A673 (cell line): ENCODE results near the gene APOBR. TPM values are rescaled to one million over a fixed set of nuclear protein-coding genes. Genes with fewer than 3 reads are reported as not detected.

Experiments
- BruUV-seq: library from RNA; stranded (reverse); fragments of 400-500 nt; replicated peaks from 2 replicates; lab custom pipeline; 2021; lab: Mats Ljungman, UMichigan
- CTCF ChIA-PET: fragments of 300-600 bp; sonication (Branson Sonifier 250); formaldehyde crosslinking; loops from one replicate; lab custom pipeline; 2022; ENCODE audit warnings: antibody characterized with exemption; lab: Charles Lee
- POLR2A ChIA-PET: fragments of 300-600 bp; sonication (Branson Sonifier 250); formaldehyde crosslinking; loops from one replicate; lab custom pipeline; 2022; ENCODE audit warnings: antibody characterized with exemption; ENCODE audit not compliant: low non-redundant PET; lab: Charles Lee
- DNase-seq: peaks from one replicate; pipeline ENCODE4 v3.0.0-alpha.2; 2015; ENCODE audit warnings: low spot score
- H3K27ac ChIP-seq: fragments of 200-600 bp; sonication (generic); 2 replicates; pipeline ENCODE4 v1.5.1; 2016; ENCODE audit warnings: mixed run types, low read depth, mild to moderate bottlenecking, mixed read lengths, antibody characterized with exemption, low read length; ENCODE audit not compliant: poor library complexity, severe bottlenecking
- H3K27me3 ChIP-seq: fragments of 200-600 bp; sonication (generic); replicated peaks from 2 replicates; pipeline ENCODE4 v1.6.1; 2017; ENCODE audit warnings: mixed run types, low read depth, mild to moderate bottlenecking, mixed read lengths, antibody characterized with exemption, low read length; ENCODE audit not compliant: insufficient read depth, poor library complexity
- H3K36me3 ChIP-seq: fragments of 200-600 bp; sonication (generic); 2 replicates; pipeline ENCODE4 v1.6.1; 2016; ENCODE audit warnings: mixed run types, mild to moderate bottlenecking, mixed read lengths, antibody characterized with exemption, low read length; ENCODE audit not compliant: insufficient read depth, poor library complexity, severe bottlenecking
- H3K4me1 ChIP-seq: fragments of 200-600 bp; sonication (generic); 2 replicates; pipeline ENCODE4 v1.6.1; 2017; ENCODE audit warnings: mixed run types, mild to moderate bottlenecking, mixed read lengths, antibody characterized with exemption, low read length; ENCODE audit not compliant: insufficient read depth, poor library complexity, severe bottlenecking
- H3K4me3 ChIP-seq: fragments of 200-600 bp; sonication (generic); 2 replicates; pipeline ENCODE4 v1.5.1; 2016; ENCODE audit warnings: low read depth, mixed run types, mild to moderate bottlenecking, mixed read lengths, low read length; ENCODE audit not compliant: poor library complexity, severe bottlenecking
- H3K9me3 ChIP-seq: fragments of 200-600 bp; sonication (generic); 2 replicates; pipeline ENCODE4 v1.6.1; 2016; ENCODE audit warnings: mixed run types, low read depth, mild to moderate bottlenecking, mixed read lengths, antibody characterized with exemption, low read length; ENCODE audit not compliant: poor library complexity, severe bottlenecking
- EZH2 ChIP-seq: fragments of 200-600 bp; sonication (generic); IDR thresholded peaks from 2 replicates; pipeline ENCODE4 v1.6.1; 2017; ENCODE audit warnings: borderline replicate concordance, low read depth, mild to moderate bottlenecking, mixed read lengths, antibody characterized with exemption, low read length; ENCODE audit not compliant: poor library complexity, severe bottlenecking
- intact Hi-C: fragments of 100-400 bp; cut with micrococcal nuclease; formaldehyde crosslinking; loops from one replicate; pipeline ENCODE4 v1.10.0; 2022; ENCODE audit not compliant: unreplicated experiment
- total RNA-seq: library from RNA; stranded (reverse); gene quantifications from 2 replicates; pipeline ENCODE4 v1.2.3, GENCODE V29; 2021
- TF ChIP-seq, protein P1 (sequence below): fragments of 300-800, 200-600 bp; sonication (generic); conservative IDR thresholded peaks from 2 replicates; pipeline ENCODE4 v1.5.1; 2017; ENCODE audit warnings: low read depth, mild to moderate bottlenecking, antibody characterized with exemption, low read length, moderate library complexity, mixed read lengths

APOBR gene
- total RNA-seq, 1 experiment from 2014 or later: not detected

DNA sequence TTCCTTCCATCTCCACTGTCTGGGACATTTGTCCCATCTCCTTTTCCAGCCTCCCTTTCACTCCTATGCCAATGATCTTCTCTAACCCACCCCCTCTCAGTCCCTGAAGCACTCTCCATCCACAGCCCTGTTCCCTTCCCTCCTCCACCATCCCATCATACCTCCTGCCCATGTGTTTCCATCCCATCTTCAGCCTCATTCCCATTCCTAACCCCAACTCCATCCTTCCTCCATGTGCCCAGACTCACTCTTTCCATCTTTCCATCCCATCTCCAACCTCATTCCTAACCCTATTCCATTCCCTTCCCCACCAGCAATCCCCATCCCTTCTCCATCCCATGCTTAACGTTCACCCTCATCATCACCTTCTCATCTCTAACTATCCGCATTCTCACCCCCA is 7.8 kb downstream of the APOBR start:
- peaks cover 11% of the 10 kb centered on the region for H3K27me3 ChIP-seq
- H3K4me1 ChIP-seq: no peaks in the 10 kb centered on the region
- DNase-seq: no peak
- H3K36me3 ChIP-seq: no peaks in the 10 kb centered on the region
- BruUV-seq: no TSS peak
- no peaks in the 10 kb centered on the region for H3K9me3 ChIP-seq
- ChIA-PET POLR2A (interaction anchor here (0.8 kb wide), 1 partner anchor 9 kb away, joined by 4 read pairs; no protein-coding TSS in a partner anchor), CTCF (no interaction called here)
- H3K27ac ChIP-seq: no peak overlapping the region
- no peak overlapping the region for H3K4me3 ChIP-seq
- TF ChIP-seq, protein P1, sequence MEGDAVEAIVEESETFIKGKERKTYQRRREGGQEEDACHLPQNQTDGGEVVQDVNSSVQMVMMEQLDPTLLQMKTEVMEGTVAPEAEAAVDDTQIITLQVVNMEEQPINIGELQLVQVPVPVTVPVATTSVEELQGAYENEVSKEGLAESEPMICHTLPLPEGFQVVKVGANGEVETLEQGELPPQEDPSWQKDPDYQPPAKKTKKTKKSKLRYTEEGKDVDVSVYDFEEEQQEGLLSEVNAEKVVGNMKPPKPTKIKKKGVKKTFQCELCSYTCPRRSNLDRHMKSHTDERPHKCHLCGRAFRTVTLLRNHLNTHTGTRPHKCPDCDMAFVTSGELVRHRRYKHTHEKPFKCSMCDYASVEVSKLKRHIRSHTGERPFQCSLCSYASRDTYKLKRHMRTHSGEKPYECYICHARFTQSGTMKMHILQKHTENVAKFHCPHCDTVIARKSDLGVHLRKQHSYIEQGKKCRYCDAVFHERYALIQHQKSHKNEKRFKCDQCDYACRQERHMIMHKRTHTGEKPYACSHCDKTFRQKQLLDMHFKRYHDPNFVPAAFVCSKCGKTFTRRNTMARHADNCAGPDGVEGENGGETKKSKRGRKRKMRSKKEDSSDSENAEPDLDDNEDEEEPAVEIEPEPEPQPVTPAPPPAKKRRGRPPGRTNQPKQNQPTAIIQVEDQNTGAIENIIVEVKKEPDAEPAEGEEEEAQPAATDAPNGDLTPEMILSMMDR: no peak
- no peak for TF ChIP-seq EZH2
- intact Hi-C loops: no loop called here

- no TSS peak for BruUV-seq
- H3K27ac ChIP-seq: no peak overlapping the region
- peaks cover 11% of the 10 kb centered on the region for H3K27me3 ChIP-seq
- H3K9me3 ChIP-seq: no peaks in the 10 kb centered on the region
- ChIA-PET POLR2A (no interaction called here), CTCF (interaction anchor here (0.5 kb wide), 1 partner anchor 12 kb away, joined by 3 read pairs; the partner anchor contains the start of gene CLN3)
- DNase-seq: no peak
- intact Hi-C loops: no loop called here
- TF ChIP-seq, protein P1: no peak
- TF ChIP-seq EZH2: no peak
- no peaks in the 10 kb centered on the region for H3K36me3 ChIP-seq
- H3K4me1 ChIP-seq: no peaks in the 10 kb centered on the region
- H3K4me3 ChIP-seq: no peak overlapping the region
These were observed 9.2 kb downstream of the APOBR start for GRCh38 chr16:28503470-28504259.

DNA sequence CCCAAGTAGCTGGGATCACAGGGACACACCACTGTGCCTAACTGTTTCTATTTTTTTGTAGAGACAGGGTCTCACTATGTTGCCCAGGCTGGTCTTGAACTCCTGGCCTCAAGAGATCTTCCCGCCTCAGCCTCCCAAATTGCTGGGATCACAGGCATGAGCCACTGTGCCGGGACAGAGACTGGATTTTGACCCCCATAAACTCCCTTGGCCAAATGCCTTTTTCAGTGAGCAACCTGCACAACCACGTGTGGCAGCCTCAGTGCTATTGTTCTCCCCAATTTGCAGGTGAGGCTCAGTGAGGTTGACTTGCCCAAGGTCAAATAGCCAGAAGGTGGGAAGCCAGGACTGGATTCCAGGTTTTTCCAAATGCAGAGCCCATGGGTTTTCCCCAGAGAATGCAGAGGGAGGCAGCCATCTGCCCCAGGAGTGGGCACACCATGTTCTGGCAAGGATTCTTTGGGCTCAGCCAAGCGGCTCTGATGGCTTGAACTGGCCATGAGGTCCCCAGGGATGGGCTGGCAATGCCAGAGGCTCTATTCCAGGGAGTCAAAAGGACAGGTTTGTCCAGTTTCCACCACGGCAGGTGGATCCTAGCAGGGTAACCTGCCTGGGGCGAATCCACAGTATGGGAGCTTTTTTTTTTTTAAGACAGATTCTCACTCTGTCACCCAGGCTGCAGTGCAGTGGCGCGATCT is 10.4 kb downstream of the APOBR start:
- no peak overlapping the region for H3K4me3 ChIP-seq
- H3K27me3 ChIP-seq: peaks cover 11% of the 10 kb centered on the region
- ChIA-PET POLR2A (no interaction called here), CTCF (no interaction called here)
- H3K9me3 ChIP-seq: no peaks in the 10 kb centered on the region
- TF ChIP-seq, protein P1: no peak
- no peak for TF ChIP-seq EZH2
- no peaks in the 10 kb centered on the region for H3K4me1 ChIP-seq
- H3K36me3 ChIP-seq: no peaks in the 10 kb centered on the region
- no TSS peak for BruUV-seq
- intact Hi-C loops: no loop called here
- no peak overlapping the region for H3K27ac ChIP-seq
- DNase-seq: no peak
